NCI-H226 (cell line): ENCODE data around the gene MRPL45.

Experiments used
- DNase-seq: peaks from one replicate; pipeline ENCODE4 v3.0.0-alpha.2; 2015

The MRPL45 gene

GRCh38 chr17:38325221-38325851 lies 28.4 kb downstream of the MRPL45 start:
- DNase-seq, result no peak

- no peak for DNase-seq
Measured at GRCh38 chr17:38326996-38327792, 30.2 kb downstream of the MRPL45 start.

GRCh38 chr17:38327936-38328335 lies 31.0 kb downstream of the MRPL45 start:
- no peak for DNase-seq

GRCh38 chr17:38328620-38329019 lies 31.7 kb downstream of the MRPL45 start:
- no peak for DNase-seq

- no peak for DNase-seq
Measured at GRCh38 chr17:38329284-38329683, 32.3 kb downstream of the MRPL45 start.

- no peak for DNase-seq
Measured at GRCh38 chr17:38329808-38330730, 33.1 kb downstream of the MRPL45 start.

GRCh38 chr17:38330941-38331411 lies 34.0 kb downstream of the MRPL45 start:
- no peak for DNase-seq

- no peak for DNase-seq
Measured at GRCh38 chr17:38332735-38333134, 35.8 kb downstream of the MRPL45 start.

GRCh38 chr17:38333635-38334295 lies 36.8 kb downstream of the MRPL45 start:
- DNase-seq, result no peak

- DNase-seq, result no peak
Measured at GRCh38 chr17:38334480-38335364, 37.8 kb downstream of the MRPL45 start.

GRCh38 chr17:38336838-38337237 lies 39.9 kb downstream of the MRPL45 start:
- DNase-seq, result no peak

- no peak for DNase-seq
Measured at GRCh38 chr17:38338053-38338452, 41.1 kb downstream of the MRPL45 start.

GRCh38 chr17:38338535-38338934 lies 41.6 kb downstream of the MRPL45 start:
- DNase-seq, result no peak

- no peak for DNase-seq
Measured at GRCh38 chr17:38339891-38340290, 42.9 kb downstream of the MRPL45 start.

- no peak for DNase-seq
Measured at GRCh38 chr17:38341035-38341721, 44.2 kb downstream of the MRPL45 start.

GRCh38 chr17:38342886-38343607 lies 46.1 kb downstream of the MRPL45 start:
- no peak for DNase-seq

- DNase-seq, result no peak
Measured at GRCh38 chr17:38343608-38344419, 46.8 kb downstream of the MRPL45 start, which contains the start of gene GPR179. Gene GPR179, minus strand, starts transcription at chr17:38343956. Its CDS starts 167 bp downstream, at chr17:38343789.

GRCh38 chr17:38344420-38344745 lies 47.4 kb downstream of the MRPL45 start:
- DNase-seq, result no peak

- DNase-seq, result no peak
Measured at GRCh38 chr17:38345743-38346142, 48.8 kb downstream of the MRPL45 start.
